ENCODE measurements around the gene OBSCN.

OBSCN gene

DNA sequence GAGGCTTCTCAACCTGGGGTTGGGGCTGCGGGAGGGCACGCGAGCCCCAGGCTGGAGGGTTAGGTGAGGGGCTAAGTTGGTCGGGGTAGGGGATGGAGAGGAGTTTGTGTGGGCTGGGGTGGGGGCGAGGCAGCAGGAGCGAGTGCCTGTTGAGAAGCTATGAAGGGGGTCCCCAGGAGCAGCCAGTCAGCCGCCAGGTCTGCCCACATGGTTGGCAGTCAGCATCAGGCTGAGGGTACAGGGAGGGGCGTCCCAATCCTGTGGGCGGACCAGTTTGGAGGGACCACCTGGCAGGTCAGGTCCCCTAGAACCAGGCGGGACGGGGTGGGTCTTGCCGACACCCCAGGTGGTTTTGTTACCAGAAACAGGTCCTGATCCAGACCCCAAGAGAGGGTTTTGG is 209.2 kb downstream of the OBSCN start:
- H3K4me3 ChIP-seq (ENCODE audit: low read length): peak overlapping the region; percentile 40
- TF ChIP-seq, protein P1, sequence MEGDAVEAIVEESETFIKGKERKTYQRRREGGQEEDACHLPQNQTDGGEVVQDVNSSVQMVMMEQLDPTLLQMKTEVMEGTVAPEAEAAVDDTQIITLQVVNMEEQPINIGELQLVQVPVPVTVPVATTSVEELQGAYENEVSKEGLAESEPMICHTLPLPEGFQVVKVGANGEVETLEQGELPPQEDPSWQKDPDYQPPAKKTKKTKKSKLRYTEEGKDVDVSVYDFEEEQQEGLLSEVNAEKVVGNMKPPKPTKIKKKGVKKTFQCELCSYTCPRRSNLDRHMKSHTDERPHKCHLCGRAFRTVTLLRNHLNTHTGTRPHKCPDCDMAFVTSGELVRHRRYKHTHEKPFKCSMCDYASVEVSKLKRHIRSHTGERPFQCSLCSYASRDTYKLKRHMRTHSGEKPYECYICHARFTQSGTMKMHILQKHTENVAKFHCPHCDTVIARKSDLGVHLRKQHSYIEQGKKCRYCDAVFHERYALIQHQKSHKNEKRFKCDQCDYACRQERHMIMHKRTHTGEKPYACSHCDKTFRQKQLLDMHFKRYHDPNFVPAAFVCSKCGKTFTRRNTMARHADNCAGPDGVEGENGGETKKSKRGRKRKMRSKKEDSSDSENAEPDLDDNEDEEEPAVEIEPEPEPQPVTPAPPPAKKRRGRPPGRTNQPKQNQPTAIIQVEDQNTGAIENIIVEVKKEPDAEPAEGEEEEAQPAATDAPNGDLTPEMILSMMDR (IDR thresholded peaks at IDR 0.05; ENCODE audit: insufficient read depth, low read depth, low read length, missing control alignments): no peak

DNA sequence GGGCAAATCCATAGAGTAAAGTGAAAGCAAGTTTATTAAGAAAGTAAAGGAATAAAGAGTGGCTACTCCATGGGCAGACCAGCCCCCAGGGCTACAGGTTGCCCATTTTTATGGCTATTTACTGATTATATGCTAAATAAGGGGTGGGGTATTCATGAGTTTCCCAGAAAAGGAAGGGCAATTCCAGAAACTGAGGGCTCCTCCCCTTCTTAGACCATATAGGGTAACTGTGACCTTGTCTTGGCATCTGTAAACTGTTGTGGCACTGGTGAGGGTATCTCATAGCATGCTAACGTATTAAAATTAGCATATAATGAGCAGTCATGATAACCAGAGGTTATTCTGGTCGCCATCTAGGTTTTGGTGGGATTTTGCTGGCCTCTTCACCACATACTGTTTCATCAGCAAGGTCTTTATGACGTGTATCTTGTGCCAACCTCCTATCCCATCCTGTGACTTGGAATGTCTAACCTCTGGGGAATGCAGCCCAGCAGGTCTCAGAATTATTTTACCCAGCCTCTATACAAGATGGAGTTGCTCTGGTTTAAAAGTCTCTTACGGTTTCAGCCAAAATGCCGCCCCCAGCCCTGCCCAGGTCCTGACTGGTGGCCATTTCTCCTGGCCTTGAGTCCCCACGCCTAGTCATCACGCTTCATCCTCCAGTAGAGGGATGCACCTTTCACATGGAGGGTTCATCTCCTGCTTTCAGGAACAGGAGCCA is 209.8 kb downstream of the OBSCN start:
- peak; percentile 90 for DNase-seq (ENCODE audit: low read depth)
- H3K4me3 ChIP-seq (ENCODE audit: low read length): no peak overlapping the region
- TF ChIP-seq, protein P1 (IDR thresholded peaks at IDR 0.05; ENCODE audit: insufficient read depth, low read depth, low read length, missing control alignments): no peak

More for the DNA sequence above, 209.2 kb downstream of the OBSCN start:
- no peak for DNase-seq (ENCODE audit: low read depth)

DNA sequence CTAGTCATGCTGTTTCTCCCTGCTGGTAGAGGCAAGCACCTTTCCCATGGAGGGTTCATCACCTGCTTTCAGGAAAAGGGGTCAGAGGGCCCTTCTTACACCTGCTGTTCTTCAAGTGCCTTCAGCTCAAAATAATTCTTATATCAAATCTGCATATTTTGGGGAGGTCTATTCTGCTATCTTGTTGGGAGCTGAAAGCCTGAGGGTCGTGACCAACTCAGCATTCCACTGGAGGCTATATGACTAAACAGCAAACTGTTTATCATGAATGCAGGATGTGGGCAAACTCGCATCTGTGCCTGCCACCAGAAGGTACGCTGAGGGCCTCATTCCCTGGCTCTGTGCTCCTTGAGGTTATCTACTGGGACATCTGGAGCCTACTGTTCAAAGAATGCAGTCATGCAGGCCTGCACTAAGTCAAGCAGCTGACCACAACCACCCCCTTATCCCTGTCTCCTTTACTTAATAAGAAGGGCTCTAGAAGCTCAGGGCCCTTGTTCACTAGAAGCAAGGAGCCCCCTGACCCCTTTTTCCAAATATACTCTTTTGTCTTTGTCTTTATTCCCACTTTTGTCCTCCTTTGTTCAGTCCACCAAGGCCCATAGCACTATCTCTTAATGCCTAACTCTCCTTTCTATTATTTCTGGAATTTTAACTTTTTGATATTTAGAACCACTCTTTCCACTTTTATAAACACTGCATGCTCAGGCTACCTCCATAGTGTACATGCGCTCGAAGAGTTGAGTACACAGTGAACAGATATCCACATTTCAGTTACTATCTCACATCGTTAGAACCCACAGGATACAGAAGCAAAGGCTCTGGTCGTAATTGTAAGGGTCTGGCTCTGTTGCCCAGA is 213.4 kb downstream of the OBSCN start:
- DNase-seq (ENCODE audit: low read depth): no peak

DNA sequence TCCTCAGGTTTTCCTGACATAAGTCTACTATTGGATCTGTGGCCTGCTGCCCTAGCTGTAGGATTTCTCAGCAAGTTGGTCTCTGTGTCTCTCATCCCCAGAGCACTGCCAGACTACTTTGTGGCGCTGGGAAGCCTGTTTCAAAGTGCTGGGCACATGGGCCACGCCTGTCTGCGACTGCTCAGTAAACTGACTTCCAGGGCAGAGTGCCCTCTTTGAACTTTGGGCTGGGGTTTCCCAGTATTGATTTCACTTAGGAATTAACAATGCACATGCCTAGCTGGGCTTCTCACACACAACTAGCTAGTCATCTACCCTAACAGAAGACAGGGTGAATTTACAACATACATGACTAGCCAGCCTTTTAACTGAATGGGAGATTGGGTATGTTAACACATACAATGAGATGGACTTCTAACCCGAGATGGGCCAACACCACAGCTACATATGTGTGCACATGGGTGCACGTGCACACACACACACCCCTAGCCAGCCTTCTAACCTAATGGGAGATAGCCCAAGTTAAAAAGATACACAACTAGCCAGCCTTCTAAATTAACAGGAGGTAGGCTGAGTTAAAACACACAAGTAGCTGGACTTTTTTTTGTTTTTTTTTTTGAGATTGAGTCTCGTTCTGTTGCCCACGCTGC is 215.7 kb downstream of the OBSCN start:
- H3K4me3 ChIP-seq (ENCODE audit: low read length): no peak overlapping the region
- no peak for DNase-seq (ENCODE audit: low read depth)
- TF ChIP-seq, protein P1 (IDR thresholded peaks at IDR 0.05; ENCODE audit: insufficient read depth, low read depth, low read length, missing control alignments): no peak

More for the DNA sequence above, 213.4 kb downstream of the OBSCN start:
- no peak overlapping the region for H3K4me3 ChIP-seq (ENCODE audit: low read length)
- TF ChIP-seq, protein P1 (IDR thresholded peaks at IDR 0.05; ENCODE audit: insufficient read depth, low read depth, low read length, missing control alignments): no peak

DNA sequence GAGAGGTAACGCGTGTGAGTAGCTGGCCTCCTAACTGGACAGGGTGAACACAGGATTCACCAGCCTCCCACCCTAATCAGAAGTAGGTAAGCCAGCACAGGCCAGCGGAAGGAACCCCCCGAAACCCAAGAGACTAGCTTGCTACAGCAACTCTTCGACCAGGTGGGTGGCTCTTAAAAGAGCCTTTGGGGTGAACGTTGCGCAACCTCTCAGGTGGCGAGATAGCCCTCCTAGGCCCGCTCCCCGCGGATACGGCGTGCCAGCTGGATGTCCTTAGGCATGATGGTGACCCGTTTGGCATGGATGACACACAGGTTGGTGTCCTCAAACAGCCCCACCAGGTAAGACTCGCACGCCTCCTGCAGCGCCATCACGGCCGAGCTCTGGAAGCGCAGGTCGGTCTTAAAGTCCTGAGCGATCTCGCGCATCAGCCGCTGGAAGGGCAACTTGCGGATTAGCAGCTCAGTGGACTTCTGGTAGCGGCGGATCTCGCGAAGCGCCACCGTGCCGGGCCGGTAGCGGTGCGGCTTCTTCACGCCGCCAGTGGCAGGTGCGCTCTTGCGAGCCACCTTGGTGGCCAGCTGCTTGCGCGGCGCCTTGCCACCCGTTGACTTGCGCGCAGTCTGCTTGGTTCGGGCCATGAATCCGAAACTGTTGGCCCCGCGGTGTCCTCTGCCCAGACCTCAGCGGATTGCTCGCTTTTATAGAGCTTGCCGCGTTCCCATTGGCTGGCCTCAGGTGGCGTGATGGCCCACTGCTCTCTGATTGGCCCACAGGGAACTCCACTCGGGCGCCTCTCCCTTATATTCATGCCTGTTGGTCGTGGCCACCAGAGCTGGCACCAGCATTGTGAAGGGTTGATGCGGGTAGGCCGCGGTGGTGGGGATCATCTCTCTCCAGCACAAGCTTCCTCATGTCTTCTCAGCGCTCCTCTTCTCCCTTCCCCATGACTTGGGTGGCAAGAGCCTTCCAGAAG is 217.1 kb downstream of the OBSCN start:
- DNase-seq (ENCODE audit: low read depth): no peak
- no peak overlapping the region for H3K4me3 ChIP-seq (ENCODE audit: low read length)
- TF ChIP-seq, protein P1 (IDR thresholded peaks at IDR 0.05; ENCODE audit: insufficient read depth, low read depth, low read length, missing control alignments): no peak
